Measurements from ENCODE around the gene TCF15.

TCF15 gene

DNA sequence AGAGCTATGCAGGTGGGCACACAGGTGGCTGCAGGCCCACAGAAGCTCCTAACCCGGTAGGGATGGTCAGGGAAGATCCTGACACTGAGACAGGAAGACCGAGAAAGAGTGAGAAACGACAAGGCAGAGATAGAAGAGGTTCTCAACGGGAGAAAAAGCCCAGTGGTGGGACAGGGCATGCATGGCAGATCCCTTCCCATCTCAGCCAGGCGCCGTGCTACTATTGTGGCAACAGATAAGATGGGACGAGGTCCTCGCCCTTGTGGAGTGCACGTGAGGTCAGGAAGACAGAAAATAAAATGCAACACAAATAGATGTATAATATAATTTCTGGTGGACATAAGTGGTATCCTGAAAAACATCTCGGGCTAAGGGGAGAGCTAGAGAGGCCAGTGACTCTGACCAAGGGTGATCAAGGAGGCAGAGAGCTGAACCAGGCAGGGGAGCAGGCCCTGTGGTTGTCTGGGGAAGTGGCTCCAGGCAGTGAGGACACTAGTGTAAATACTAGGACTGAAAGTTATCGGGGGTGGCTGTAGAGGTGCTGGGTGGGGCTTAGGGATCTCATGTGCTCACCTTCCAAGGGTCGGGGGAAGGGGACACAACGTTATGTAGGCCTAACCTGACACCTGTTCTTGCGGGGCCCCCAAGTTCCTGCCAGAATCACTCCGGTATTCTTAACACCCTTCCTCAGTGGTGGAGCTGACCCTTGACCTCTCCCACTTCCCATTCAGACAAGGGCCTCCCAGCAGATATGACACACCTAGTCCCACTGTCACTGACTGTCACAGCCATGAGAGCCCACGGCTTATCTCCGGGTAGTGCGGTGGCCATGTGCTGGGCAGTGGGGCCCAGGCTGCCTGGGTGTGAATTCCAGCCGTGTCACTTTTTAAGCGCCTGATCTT lies 41.9 kb upstream of the TCF15 start:
- DNase-seq (ENCODE audit: low read depth, low spot score): no peak
- Histone ChIP-seq H3K36me3 (ENCODE audit: control insufficient read depth, insufficient read depth, low read length) (peaks cover 21% of the 10 kb centered on the region), H3K9me3 (ENCODE audit: control insufficient read depth, insufficient read depth, low read length) (no peaks in the 10 kb centered on the region), H3K4me1 (ENCODE audit: control insufficient read depth, insufficient read depth, low read length) (peaks cover 3% of the 10 kb centered on the region), H3K27me3 (ENCODE audit: control insufficient read depth, insufficient read depth, low read length) (no peaks in the 10 kb centered on the region), H3K27ac (ENCODE audit: low read length) (no peak overlapping the region), H3K4me3 (ENCODE audit: low read length) (peak overlapping the region; percentile 64; the same call in 1 of the 2 replicates)
- no CpG with 5 or more reads among the region's 20 CpGs for WGBS (ENCODE audit: insufficient coverage, insufficient read length)

GRCh38 chr20:650954-651353 lies 40.8 kb upstream of the TCF15 start:
- no CpG with 5 or more reads among the region's 5 CpGs for WGBS (ENCODE audit: insufficient coverage, insufficient read length)
- no peak overlapping the region for H3K4me3 ChIP-seq (ENCODE audit: low read length)
- H3K4me1 ChIP-seq (ENCODE audit: control insufficient read depth, insufficient read depth, low read length): peaks cover 3% of the 10 kb centered on the region
- H3K9me3 ChIP-seq (ENCODE audit: control insufficient read depth, insufficient read depth, low read length): no peaks in the 10 kb centered on the region
- no peak overlapping the region for H3K27ac ChIP-seq (ENCODE audit: low read length)
- DNase-seq (ENCODE audit: low read depth, low spot score): no peak
- H3K27me3 ChIP-seq (ENCODE audit: control insufficient read depth, insufficient read depth, low read length): no peaks in the 10 kb centered on the region
- H3K36me3 ChIP-seq (ENCODE audit: control insufficient read depth, insufficient read depth, low read length): peaks cover 21% of the 10 kb centered on the region

GRCh38 chr20:650281-650680 lies 40.2 kb upstream of the TCF15 start:
- Histone ChIP-seq H3K4me1 (ENCODE audit: control insufficient read depth, insufficient read depth, low read length) (peaks cover 3% of the 10 kb centered on the region), H3K9me3 (ENCODE audit: control insufficient read depth, insufficient read depth, low read length) (no peaks in the 10 kb centered on the region)
- no CpG with 5 or more reads among the region's 5 CpGs for WGBS (ENCODE audit: insufficient coverage, insufficient read length)

DNA sequence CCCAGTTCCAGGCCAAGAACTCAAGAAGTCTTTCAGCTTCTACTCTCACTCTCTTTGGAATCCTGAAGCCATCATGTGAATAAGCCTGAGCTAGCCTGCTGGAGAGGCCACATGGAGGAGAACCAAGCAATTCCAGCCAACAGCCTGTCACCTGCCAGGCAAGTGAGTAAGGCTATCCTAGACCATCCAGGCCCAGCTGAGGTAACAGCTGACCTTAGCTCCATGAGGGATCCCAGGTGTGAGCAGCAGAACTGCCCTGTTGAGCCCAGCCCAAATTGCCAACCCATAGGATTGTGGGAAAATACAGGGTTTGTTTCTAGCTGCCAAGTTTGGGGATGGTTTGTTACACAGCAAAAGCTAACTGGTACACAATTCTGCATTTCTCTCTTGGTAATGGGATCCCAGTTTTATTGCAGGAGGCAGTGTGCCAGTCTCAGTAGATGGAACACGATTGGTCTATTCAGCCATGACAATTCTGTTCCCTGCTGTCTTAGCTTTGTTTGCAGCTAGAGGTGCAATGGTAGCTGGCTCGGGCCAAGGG lies 37.4 kb upstream of the TCF15 start:
- no peak for DNase-seq (ENCODE audit: low read depth, low spot score)
- Histone ChIP-seq H3K36me3 (ENCODE audit: control insufficient read depth, insufficient read depth, low read length) (peaks cover 21% of the 10 kb centered on the region), H3K27ac (ENCODE audit: low read length) (no peak overlapping the region), H3K9me3 (ENCODE audit: control insufficient read depth, insufficient read depth, low read length) (no peaks in the 10 kb centered on the region), H3K4me3 (ENCODE audit: low read length) (no peak overlapping the region), H3K27me3 (ENCODE audit: control insufficient read depth, insufficient read depth, low read length) (no peaks in the 10 kb centered on the region), H3K4me1 (ENCODE audit: control insufficient read depth, insufficient read depth, low read length) (peaks cover 3% of the 10 kb centered on the region)
- no CpG with 5 or more reads among the region's 2 CpGs for WGBS (ENCODE audit: insufficient coverage, insufficient read length)

More at GRCh38 chr20:650281-650680, 40.2 kb upstream of the TCF15 start:
- H3K4me3 ChIP-seq (ENCODE audit: low read length): no peak overlapping the region
- H3K27me3 ChIP-seq (ENCODE audit: control insufficient read depth, insufficient read depth, low read length): no peaks in the 10 kb centered on the region
- H3K36me3 ChIP-seq (ENCODE audit: control insufficient read depth, insufficient read depth, low read length): peaks cover 21% of the 10 kb centered on the region
- no peak for DNase-seq (ENCODE audit: low read depth, low spot score)
- no peak overlapping the region for H3K27ac ChIP-seq (ENCODE audit: low read length)

DNA sequence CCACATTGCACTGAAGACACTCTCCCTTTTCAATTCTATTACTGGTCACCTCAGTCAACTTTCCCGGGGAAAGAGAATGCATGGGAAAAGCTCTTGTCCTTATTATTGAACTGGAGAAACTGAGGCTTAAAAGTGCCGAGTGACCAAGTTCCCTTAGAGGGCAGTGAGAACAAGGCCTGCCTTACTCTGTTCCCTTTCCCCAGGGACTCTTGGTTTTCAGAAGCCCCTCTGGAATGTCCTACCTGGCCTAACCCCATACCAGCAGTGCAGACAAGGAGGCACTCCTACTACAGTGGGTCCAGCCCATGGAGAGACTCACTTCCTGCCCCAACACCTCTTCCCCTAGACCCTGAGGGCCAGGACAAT lies 36.7 kb upstream of the TCF15 start:
- Histone ChIP-seq H3K4me1 (ENCODE audit: control insufficient read depth, insufficient read depth, low read length) (no peaks in the 10 kb centered on the region), H3K9me3 (ENCODE audit: control insufficient read depth, insufficient read depth, low read length) (no peaks in the 10 kb centered on the region), H3K27ac (ENCODE audit: low read length) (no peak overlapping the region), H3K36me3 (ENCODE audit: control insufficient read depth, insufficient read depth, low read length) (peaks cover 21% of the 10 kb centered on the region), H3K4me3 (ENCODE audit: low read length) (no peak overlapping the region), H3K27me3 (ENCODE audit: control insufficient read depth, insufficient read depth, low read length) (no peaks in the 10 kb centered on the region)
- DNase-seq (ENCODE audit: low read depth, low spot score): no peak
- WGBS (ENCODE audit: insufficient coverage, insufficient read length): no CpG with 5 or more reads among the region's 2 CpGs

DNA sequence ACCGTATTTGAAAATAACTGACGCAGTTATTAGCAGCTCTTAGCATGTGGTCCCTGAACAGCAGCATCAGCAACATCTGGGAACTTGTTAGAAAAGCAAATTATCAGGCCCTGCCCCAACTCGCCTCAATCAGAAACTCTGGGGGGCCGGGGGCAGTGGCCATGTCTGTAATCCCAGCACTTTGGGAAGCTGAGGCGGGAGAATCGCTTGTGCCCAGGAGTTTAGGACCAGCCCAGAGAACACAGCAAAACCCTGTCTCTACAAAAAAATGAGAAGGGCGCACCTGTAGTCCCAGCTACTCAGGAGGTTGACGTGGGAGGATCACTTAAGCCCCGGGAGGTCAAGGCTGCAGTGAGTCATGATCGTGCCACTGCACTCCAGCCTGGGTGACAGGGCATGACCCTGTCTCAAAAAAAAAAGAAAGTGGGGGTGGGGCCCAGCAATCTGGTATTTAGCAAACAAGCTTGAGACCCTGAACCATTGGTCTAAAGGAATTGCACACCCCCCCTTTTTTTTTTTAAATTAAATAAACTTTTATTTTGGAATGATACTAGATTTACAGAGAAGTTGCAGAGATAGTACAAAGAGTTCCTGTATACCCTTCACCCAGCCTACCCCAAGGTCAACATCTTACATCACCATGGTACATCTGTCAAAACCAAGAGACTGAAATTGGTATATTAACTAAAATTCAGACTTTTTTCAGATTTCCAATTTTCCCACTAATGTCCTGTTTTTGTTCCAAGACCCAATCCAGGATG lies 36.2 kb upstream of the TCF15 start:
- H3K9me3 ChIP-seq (ENCODE audit: control insufficient read depth, insufficient read depth, low read length): no peaks in the 10 kb centered on the region
- H3K4me3 ChIP-seq (ENCODE audit: low read length): no peak overlapping the region
- no peak for DNase-seq (ENCODE audit: low read depth, low spot score)
- WGBS (ENCODE audit: insufficient coverage, insufficient read length): no CpG with 5 or more reads among the region's 10 CpGs
- H3K27me3 ChIP-seq (ENCODE audit: control insufficient read depth, insufficient read depth, low read length): no peaks in the 10 kb centered on the region
- H3K27ac ChIP-seq (ENCODE audit: low read length): no peak overlapping the region
- H3K4me1 ChIP-seq (ENCODE audit: control insufficient read depth, insufficient read depth, low read length): no peaks in the 10 kb centered on the region
- peaks cover 21% of the 10 kb centered on the region for H3K36me3 ChIP-seq (ENCODE audit: control insufficient read depth, insufficient read depth, low read length)

- no peaks in the 10 kb centered on the region for H3K4me1 ChIP-seq (ENCODE audit: control insufficient read depth, insufficient read depth, low read length)
- no peak overlapping the region for H3K4me3 ChIP-seq (ENCODE audit: low read length)
- H3K9me3 ChIP-seq (ENCODE audit: control insufficient read depth, insufficient read depth, low read length): no peaks in the 10 kb centered on the region
- H3K27ac ChIP-seq (ENCODE audit: low read length): no peak overlapping the region
- peaks cover 18% of the 10 kb centered on the region for H3K36me3 ChIP-seq (ENCODE audit: control insufficient read depth, insufficient read depth, low read length)
- peak; percentile 82 for DNase-seq (ENCODE audit: low read depth, low spot score)
- H3K27me3 ChIP-seq (ENCODE audit: control insufficient read depth, insufficient read depth, low read length): no peaks in the 10 kb centered on the region
- WGBS (ENCODE audit: insufficient coverage, insufficient read length): no CpG with 5 or more reads among the region's 20 CpGs
These were observed 35.4 kb upstream of the TCF15 start for GRCh38 chr20:645318-646106.

- WGBS (ENCODE audit: insufficient coverage, insufficient read length): no CpG with 5 or more reads among the region's 11 CpGs
- Histone ChIP-seq H3K27ac (ENCODE audit: low read length) (no peak overlapping the region), H3K9me3 (ENCODE audit: control insufficient read depth, insufficient read depth, low read length) (no peaks in the 10 kb centered on the region), H3K36me3 (ENCODE audit: control insufficient read depth, insufficient read depth, low read length) (peaks cover 17% of the 10 kb centered on the region), H3K4me3 (ENCODE audit: low read length) (no peak overlapping the region), H3K4me1 (ENCODE audit: control insufficient read depth, insufficient read depth, low read length) (no peaks in the 10 kb centered on the region), H3K27me3 (ENCODE audit: control insufficient read depth, insufficient read depth, low read length) (no peaks in the 10 kb centered on the region)
- no peak for DNase-seq (ENCODE audit: low read depth, low spot score)
These were observed 34.7 kb upstream of the TCF15 start for GRCh38 chr20:644692-645317.

GRCh38 chr20:642398-643174 lies 32.5 kb upstream of the TCF15 start:
- H3K36me3 ChIP-seq (ENCODE audit: control insufficient read depth, insufficient read depth, low read length): peaks cover 3% of the 10 kb centered on the region; the same call in 1 of the 2 replicates
- no peak for DNase-seq (ENCODE audit: low read depth, low spot score)
- no peaks in the 10 kb centered on the region for H3K9me3 ChIP-seq (ENCODE audit: control insufficient read depth, insufficient read depth, low read length)
- no CpG with 5 or more reads among the region's 57 CpGs for WGBS (ENCODE audit: insufficient coverage, insufficient read length)
- no peak overlapping the region; the same call in 1 of the 2 replicates for H3K4me3 ChIP-seq (ENCODE audit: low read length)
- H3K4me1 ChIP-seq (ENCODE audit: control insufficient read depth, insufficient read depth, low read length): no peaks in the 10 kb centered on the region
- no peaks in the 10 kb centered on the region for H3K27me3 ChIP-seq (ENCODE audit: control insufficient read depth, insufficient read depth, low read length)
- H3K27ac ChIP-seq (ENCODE audit: low read length): no peak overlapping the region
